Measurements from ENCODE around the gene ADGRE2.
A peak's percentile ranks its signal among the peaks of the same experiment; 100 is the strongest.

The ADGRE2 gene

GRCh38 chr19:14731200-14731599 is 47.2 kb downstream of the ADGRE2 start:
- H3K18ac ChIP-seq (ENCODE audit: low read depth in 1 of 2, low read length in 2 of 2): no peak overlapping the region
- no peak overlapping the region for H2AK5ac ChIP-seq (ENCODE audit: low read length, severe bottlenecking)
- H4K91ac ChIP-seq (ENCODE audit: low read length): no peak overlapping the region
- peaks cover 44% of the 10 kb centered on the region for H3K9me3 ChIP-seq (ENCODE audit: control insufficient read depth, low read length)
- no peak overlapping the region for H3K9ac ChIP-seq (ENCODE audit: low read length)
- no peak overlapping the region for H2BK12ac ChIP-seq (ENCODE audit: low read length in 2 of 2)
- no peak overlapping the region for H3K27ac ChIP-seq (ENCODE audit: low read length, poor library complexity, severe bottlenecking)
- no peak overlapping the region for H3K23ac ChIP-seq (ENCODE audit: low read length in 2 of 2)
- H3K79me1 ChIP-seq (replicated peaks; ENCODE audit: low read length, poor library complexity, severe bottlenecking): no peaks in the 10 kb centered on the region
- no peak for DNase-seq
- no peak overlapping the region for H3K4me2 ChIP-seq (ENCODE audit: low read length, poor library complexity, severe bottlenecking)
- no peaks in the 10 kb centered on the region for H3K4me1 ChIP-seq (ENCODE audit: control insufficient read depth, insufficient read depth, low read depth, low read length)
- no peak overlapping the region for H2BK15ac ChIP-seq (ENCODE audit: low read depth, poor library complexity, severe bottlenecking)
- 70% methylated on average over 10 of the region's 10 CpGs for WGBS
- no peak overlapping the region for H3K4me3 ChIP-seq (ENCODE audit: insufficient read depth in 1 of 2, low read depth in 1 of 2, low read length in 2 of 2)
- no peak overlapping the region for H2AFZ ChIP-seq (ENCODE audit: low read depth, low read length)
- no peak overlapping the region for H2BK120ac ChIP-seq (ENCODE audit: low read depth, low read length)
- no peaks in the 10 kb centered on the region for H3K36me3 ChIP-seq (ENCODE audit: control insufficient read depth in 1 of 2, insufficient read depth in 2 of 2, low read depth in 1 of 2, low read length in 2 of 2)
- H3K4ac ChIP-seq (ENCODE audit: low read depth in 1 of 2, low read length in 2 of 2): no peak overlapping the region
- no peak overlapping the region for H2BK5ac ChIP-seq (ENCODE audit: low read depth, low read length, poor library complexity, severe bottlenecking)
- no peak overlapping the region for H4K8ac ChIP-seq (ENCODE audit: low read length)
- no peaks in the 10 kb centered on the region for H3K27me3 ChIP-seq (ENCODE audit: control insufficient read depth in 1 of 2, insufficient read depth in 1 of 2, low read length in 2 of 2)
- no peak overlapping the region for H3K14ac ChIP-seq (ENCODE audit: low read length in 2 of 2)

GRCh38 chr19:14728595-14728994 is 49.8 kb downstream of the ADGRE2 start:
- no peaks in the 10 kb centered on the region for H3K4me1 ChIP-seq (ENCODE audit: control insufficient read depth, insufficient read depth, low read depth, low read length)
- whole genome bisulfite sequencing: 83% methylated on average over 6 of the region's 7 CpGs
- DNase-seq: no peak
- no peak overlapping the region for H3K27ac ChIP-seq (ENCODE audit: low read length, poor library complexity, severe bottlenecking)
- no peak overlapping the region for H3K18ac ChIP-seq (ENCODE audit: low read depth in 1 of 2, low read length in 2 of 2)
- no peak overlapping the region for H2AK5ac ChIP-seq (ENCODE audit: low read length, severe bottlenecking)
- H3K4me3 ChIP-seq (ENCODE audit: insufficient read depth in 1 of 2, low read depth in 1 of 2, low read length in 2 of 2): peak overlapping the region in 1 of 2 experiments; percentile 33
- H3K27me3 ChIP-seq (ENCODE audit: control insufficient read depth in 1 of 2, insufficient read depth in 1 of 2, low read length in 2 of 2): no peaks in the 10 kb centered on the region
- no peak overlapping the region for H2BK15ac ChIP-seq (ENCODE audit: low read depth, poor library complexity, severe bottlenecking)
- no peak overlapping the region for H3K4ac ChIP-seq (ENCODE audit: low read depth in 1 of 2, low read length in 2 of 2)
- H3K9ac ChIP-seq (ENCODE audit: low read length): no peak overlapping the region
- H4K91ac ChIP-seq (ENCODE audit: low read length): no peak overlapping the region
- peaks cover 59% of the 10 kb centered on the region for H3K9me3 ChIP-seq (ENCODE audit: control insufficient read depth, low read length)
- no peak overlapping the region for H3K23ac ChIP-seq (ENCODE audit: low read length in 2 of 2)
- no peak overlapping the region for H3K14ac ChIP-seq (ENCODE audit: low read length in 2 of 2)
- H3K79me1 ChIP-seq (replicated peaks; ENCODE audit: low read length, poor library complexity, severe bottlenecking): no peaks in the 10 kb centered on the region
- H2AFZ ChIP-seq (ENCODE audit: low read depth, low read length): no peak overlapping the region
- H3K4me2 ChIP-seq (ENCODE audit: low read length, poor library complexity, severe bottlenecking): no peak overlapping the region
- H4K8ac ChIP-seq (ENCODE audit: low read length): no peak overlapping the region
- no peak overlapping the region for H2BK12ac ChIP-seq (ENCODE audit: low read length in 2 of 2)
- H2BK5ac ChIP-seq (ENCODE audit: low read depth, low read length, poor library complexity, severe bottlenecking): no peak overlapping the region
- H3K36me3 ChIP-seq (ENCODE audit: control insufficient read depth in 1 of 2, insufficient read depth in 2 of 2, low read depth in 1 of 2, low read length in 2 of 2): peaks cover 0 to 7% of the 10 kb centered on the region in 2 experiments
- no peak overlapping the region for H2BK120ac ChIP-seq (ENCODE audit: low read depth, low read length)

DNA sequence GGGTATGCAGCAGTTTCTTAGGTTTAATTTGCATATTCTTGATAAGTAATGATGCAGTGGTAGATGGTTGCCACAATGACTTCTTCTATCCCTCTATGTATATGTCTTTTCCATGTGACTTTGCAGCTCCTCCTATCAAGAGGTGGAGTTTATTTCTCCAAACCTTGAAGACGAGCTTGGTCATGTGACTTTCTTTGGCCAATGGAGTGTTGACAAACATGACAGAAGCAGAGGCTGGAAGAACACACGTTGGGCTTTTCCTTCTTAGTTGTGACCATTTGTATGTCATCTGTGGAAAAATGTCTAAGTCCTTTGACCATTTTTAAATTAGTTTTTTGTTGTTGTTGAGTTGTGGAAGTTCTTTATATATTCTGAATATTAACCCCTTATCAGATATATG is 56.2 kb downstream of the ADGRE2 start:
- H3K36me3 ChIP-seq (ENCODE audit: control insufficient read depth in 1 of 2, insufficient read depth in 2 of 2, low read depth in 1 of 2, low read length in 2 of 2): peaks cover 9 to 68% of the 10 kb centered on the region in 2 experiments
- H2BK12ac ChIP-seq (ENCODE audit: low read length in 2 of 2): no peak overlapping the region
- H3K27me3 ChIP-seq (ENCODE audit: control insufficient read depth in 1 of 2, insufficient read depth in 1 of 2, low read length in 2 of 2): no peaks in the 10 kb centered on the region
- no peaks in the 10 kb centered on the region for H3K4me1 ChIP-seq (ENCODE audit: control insufficient read depth, insufficient read depth, low read depth, low read length)
- no peak overlapping the region for H4K8ac ChIP-seq (ENCODE audit: low read length)
- H2BK120ac ChIP-seq (ENCODE audit: low read depth, low read length): no peak overlapping the region
- H3K14ac ChIP-seq (ENCODE audit: low read length in 2 of 2): no peak overlapping the region
- H3K9me3 ChIP-seq (ENCODE audit: control insufficient read depth, low read length): peaks cover 91% of the 10 kb centered on the region
- H3K4me3 ChIP-seq (ENCODE audit: insufficient read depth in 1 of 2, low read depth in 1 of 2, low read length in 2 of 2): peak overlapping the region in 1 of 2 experiments; percentile 10
- no peak overlapping the region for H3K23ac ChIP-seq (ENCODE audit: low read length in 2 of 2)
- no peak overlapping the region for H3K4ac ChIP-seq (ENCODE audit: low read depth in 1 of 2, low read length in 2 of 2)
- H2AFZ ChIP-seq (ENCODE audit: low read depth, low read length): no peak overlapping the region
- 67% methylated on average over 2 of the region's 2 CpGs for WGBS
- no peaks in the 10 kb centered on the region for H3K79me1 ChIP-seq (replicated peaks; ENCODE audit: low read length, poor library complexity, severe bottlenecking)
- no peak for DNase-seq
- H3K4me2 ChIP-seq (ENCODE audit: low read length, poor library complexity, severe bottlenecking): no peak overlapping the region
- no peak overlapping the region for H2AK5ac ChIP-seq (ENCODE audit: low read length, severe bottlenecking)
- H2BK5ac ChIP-seq (ENCODE audit: low read depth, low read length, poor library complexity, severe bottlenecking): no peak overlapping the region
- no peak overlapping the region for H2BK15ac ChIP-seq (ENCODE audit: low read depth, poor library complexity, severe bottlenecking)
- H3K18ac ChIP-seq (ENCODE audit: low read depth in 1 of 2, low read length in 2 of 2): no peak overlapping the region
- no peak overlapping the region for H4K91ac ChIP-seq (ENCODE audit: low read length)
- H3K9ac ChIP-seq (ENCODE audit: low read length): no peak overlapping the region
- H3K27ac ChIP-seq (ENCODE audit: low read length, poor library complexity, severe bottlenecking): no peak overlapping the region

- Histone ChIP-seq H2AFZ (ENCODE audit: low read depth, low read length) (no peak overlapping the region), H4K8ac (ENCODE audit: low read length) (no peak overlapping the region), H3K4ac (ENCODE audit: low read depth in 1 of 2, low read length in 2 of 2) (no peak overlapping the region), H3K4me3 (ENCODE audit: insufficient read depth in 1 of 2, low read depth in 1 of 2, low read length in 2 of 2) (peak overlapping the region in 1 of 2 experiments; percentile 64), H4K91ac (ENCODE audit: low read length) (no peak overlapping the region), H2BK12ac (ENCODE audit: low read length in 2 of 2) (no peak overlapping the region), H2BK5ac (ENCODE audit: low read depth, low read length, poor library complexity, severe bottlenecking) (no peak overlapping the region), H3K18ac (ENCODE audit: low read depth in 1 of 2, low read length in 2 of 2) (no peak overlapping the region), H3K14ac (ENCODE audit: low read length in 2 of 2) (no peak overlapping the region), H3K9ac (ENCODE audit: low read length) (no peak overlapping the region), H3K23ac (ENCODE audit: low read length in 2 of 2) (no peak overlapping the region), H3K27ac (ENCODE audit: low read length, poor library complexity, severe bottlenecking) (no peak overlapping the region), H2BK15ac (ENCODE audit: low read depth, poor library complexity, severe bottlenecking) (no peak overlapping the region), H3K4me1 (ENCODE audit: control insufficient read depth, insufficient read depth, low read depth, low read length) (no peaks in the 10 kb centered on the region), H3K4me2 (ENCODE audit: low read length, poor library complexity, severe bottlenecking) (no peak overlapping the region), H3K9me3 (ENCODE audit: control insufficient read depth, low read length) (peaks cover 99% of the 10 kb centered on the region), H3K36me3 (ENCODE audit: control insufficient read depth in 1 of 2, insufficient read depth in 2 of 2, low read depth in 1 of 2, low read length in 2 of 2) (peaks cover 38 to 96% of the 10 kb centered on the region in 2 experiments), H2BK120ac (ENCODE audit: low read depth, low read length) (no peak overlapping the region), H2AK5ac (ENCODE audit: low read length, severe bottlenecking) (no peak overlapping the region), H3K79me1 (replicated peaks; ENCODE audit: low read length, poor library complexity, severe bottlenecking) (no peaks in the 10 kb centered on the region), H3K27me3 (ENCODE audit: control insufficient read depth in 1 of 2, insufficient read depth in 1 of 2, low read length in 2 of 2) (no peaks in the 10 kb centered on the region)
- no peak for DNase-seq
- WGBS: 100% methylated on average over 1 of the region's 3 CpGs
Observed at GRCh38 chr19:14719162-14719561, 59.2 kb downstream of the ADGRE2 start.
